ENCODE results near the gene CR1L.
"Not testable (repeated sequence)": the region's sequence is repeated elsewhere in the genome, so short reads cannot be mapped to it uniquely, and the experiment has no call there.

GRCh38 chr1:207635569-207636186 lies 9.3 kb upstream of the CR1L start:
- TF ChIP-seq, protein P1, sequence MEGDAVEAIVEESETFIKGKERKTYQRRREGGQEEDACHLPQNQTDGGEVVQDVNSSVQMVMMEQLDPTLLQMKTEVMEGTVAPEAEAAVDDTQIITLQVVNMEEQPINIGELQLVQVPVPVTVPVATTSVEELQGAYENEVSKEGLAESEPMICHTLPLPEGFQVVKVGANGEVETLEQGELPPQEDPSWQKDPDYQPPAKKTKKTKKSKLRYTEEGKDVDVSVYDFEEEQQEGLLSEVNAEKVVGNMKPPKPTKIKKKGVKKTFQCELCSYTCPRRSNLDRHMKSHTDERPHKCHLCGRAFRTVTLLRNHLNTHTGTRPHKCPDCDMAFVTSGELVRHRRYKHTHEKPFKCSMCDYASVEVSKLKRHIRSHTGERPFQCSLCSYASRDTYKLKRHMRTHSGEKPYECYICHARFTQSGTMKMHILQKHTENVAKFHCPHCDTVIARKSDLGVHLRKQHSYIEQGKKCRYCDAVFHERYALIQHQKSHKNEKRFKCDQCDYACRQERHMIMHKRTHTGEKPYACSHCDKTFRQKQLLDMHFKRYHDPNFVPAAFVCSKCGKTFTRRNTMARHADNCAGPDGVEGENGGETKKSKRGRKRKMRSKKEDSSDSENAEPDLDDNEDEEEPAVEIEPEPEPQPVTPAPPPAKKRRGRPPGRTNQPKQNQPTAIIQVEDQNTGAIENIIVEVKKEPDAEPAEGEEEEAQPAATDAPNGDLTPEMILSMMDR (conservative IDR thresholded peaks at IDR 0.05; ENCODE audit: low read depth, low read length) = not testable (repeated sequence)
- TF ChIP-seq EZH2 (IDR thresholded peaks at IDR 0.05; ENCODE audit: low read length, unreplicated experiment); EZH2phosphoT487 (IDR thresholded peaks at IDR 0.05; ENCODE audit: borderline replicate concordance, low read length): not testable (repeated sequence)

Measured in PC-3 (cell line).